Stimulated activated naive B cell treated with anti-CD40 and anti-IgM and Interleukin-4, amounts not matched to agents 10 μg/mL and 1 μg/mL and 100 μg/mL, for 72 hours (primary cell): ENCODE data around the gene FAM216A.
"Not testable (repeated sequence)": the region's sequence is repeated elsewhere in the genome, so short reads cannot be mapped to it uniquely, and the experiment has no call there.

Source experiments
- ATAC-seq, 2 donors: fragments of 150-1000 bp; cut with Tn5 transposase; replicated peaks; 2 replicates each; pipeline ENCODE4 v1.10.0; 2021; ENCODE audit warnings: moderate library complexity in 1 of 2
- DNase-seq: peaks from one replicate; pipeline ENCODE4 v3.0.0; 2021
- H3K27ac Mint-ChIP-seq: one replicate; pipeline ENCODE4 v1.8.0; 2022; ENCODE audit warnings: mild to moderate bottlenecking, mixed read lengths
- H3K27me3 Mint-ChIP-seq, 2 donors: one replicate each; pipeline ENCODE4 v1.8.0; 2022; ENCODE audit warnings: mixed read lengths in 2 of 2
- H3K36me3 Mint-ChIP-seq, 2 donors: one replicate each; pipeline ENCODE4 v1.8.0; 2022; ENCODE audit warnings: mixed read lengths in 2 of 2, mild to moderate bottlenecking in 1 of 2
- H3K4me1 Mint-ChIP-seq, 2 donors: one replicate each; pipeline ENCODE4 v1.8.0; 2022; ENCODE audit warnings: mixed read lengths in 2 of 2, mild to moderate bottlenecking in 1 of 2
- H3K4me3 Mint-ChIP-seq, 2 donors: one replicate each; pipeline ENCODE4 v1.8.0; 2022; ENCODE audit warnings: mild to moderate bottlenecking in 2 of 2, mixed read lengths in 2 of 2, moderate library complexity in 1 of 2
- H3K9me3 Mint-ChIP-seq, 2 donors: one replicate each; pipeline ENCODE4 v1.8.0; 2022; ENCODE audit warnings: mixed read lengths in 2 of 2, mild to moderate bottlenecking in 1 of 2

Gene FAM216A

DNA sequence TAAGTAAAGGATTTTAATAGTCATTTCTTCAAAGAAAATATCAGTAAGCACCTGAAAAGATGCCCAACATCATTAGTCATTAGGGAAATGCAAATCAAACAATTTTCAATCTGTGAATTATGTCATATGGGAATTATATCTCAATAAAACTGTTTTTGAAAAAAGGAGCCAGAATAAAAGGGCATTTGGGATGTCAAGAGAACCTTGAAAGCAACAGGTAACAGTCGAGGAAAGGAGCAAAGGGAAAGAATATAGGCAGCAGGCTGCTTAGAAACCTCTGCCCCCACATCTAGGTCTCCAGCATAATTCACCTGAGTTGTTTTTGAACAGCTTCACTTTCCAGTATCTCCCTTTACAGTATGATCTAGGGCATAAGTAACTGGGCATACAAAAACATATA is 45.7 kb downstream of the FAM216A start:
- no peak overlapping the region for H3K4me3 Mint-ChIP-seq
- no peaks in the 10 kb centered on the region for H3K27me3 Mint-ChIP-seq
- H3K27ac Mint-ChIP-seq: no peak overlapping the region
- DNase-seq (no peak), ATAC-seq (no peak)
- no peaks in the 10 kb centered on the region for H3K9me3 Mint-ChIP-seq
- H3K36me3 Mint-ChIP-seq: no peaks in the 10 kb centered on the region
- H3K4me1 Mint-ChIP-seq: no peaks in the 10 kb centered on the region

- Mint-ChIP-seq H3K9me3 (no peaks in the 10 kb centered on the region), H3K36me3 (no peaks in the 10 kb centered on the region), H3K4me3 (no peak overlapping the region), H3K4me1 (no peaks in the 10 kb centered on the region), H3K27ac (no peak overlapping the region), H3K27me3 (no peaks in the 10 kb centered on the region)
- DNase-seq (no peak), ATAC-seq (no peak)
Observed at GRCh38 chr12:110516995-110517394, 48.4 kb downstream of the FAM216A start.

DNA sequence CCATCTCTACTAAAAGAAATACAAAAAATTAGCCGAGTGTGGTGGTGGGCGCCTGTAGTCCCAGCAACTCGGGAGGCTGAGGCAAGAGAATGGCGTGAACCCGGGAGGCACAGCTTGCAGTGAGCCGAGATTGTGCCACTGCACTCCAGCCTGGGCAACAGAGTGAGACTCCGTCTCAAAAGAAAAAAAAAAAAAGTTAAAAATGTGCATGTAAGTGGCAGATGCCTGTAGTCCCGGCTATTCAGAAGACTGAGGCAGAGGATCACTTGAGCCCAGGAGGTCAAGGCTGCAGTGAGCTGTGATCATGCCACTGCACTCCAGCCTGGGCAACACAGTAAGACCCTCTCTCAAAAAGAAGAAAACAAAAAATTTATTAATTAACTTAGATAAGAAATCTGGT is 49.4 kb downstream of the FAM216A start:
- not testable (repeated sequence) for ATAC-seq, H3K36me3 Mint-ChIP-seq, H3K4me1 Mint-ChIP-seq, DNase-seq, H3K4me3 Mint-ChIP-seq, H3K9me3 Mint-ChIP-seq, H3K27me3 Mint-ChIP-seq, H3K27ac Mint-ChIP-seq

GRCh38 chr12:110520876-110521712 is 52.4 kb downstream of the FAM216A start:
- not testable (repeated sequence) for H3K27me3 Mint-ChIP-seq, H3K4me1 Mint-ChIP-seq, H3K9me3 Mint-ChIP-seq, H3K36me3 Mint-ChIP-seq, ATAC-seq, H3K4me3 Mint-ChIP-seq, DNase-seq, H3K27ac Mint-ChIP-seq

GRCh38 chr12:110528277-110528839 is 59.7 kb downstream of the FAM216A start:
- ATAC-seq (peak in 1 of 2 donors; percentile 8), DNase-seq (no peak)
- no peak overlapping the region for H3K4me3 Mint-ChIP-seq
- H3K36me3 Mint-ChIP-seq: peaks cover 17 to 39% of the 10 kb centered on the region in 2 donors
- no peaks in the 10 kb centered on the region for H3K27me3 Mint-ChIP-seq
- no peaks in the 10 kb centered on the region for H3K9me3 Mint-ChIP-seq
- H3K4me1 Mint-ChIP-seq: peaks cover 16 to 26% of the 10 kb centered on the region in 2 donors
- H3K27ac Mint-ChIP-seq: peak overlapping the region; percentile 91

DNA sequence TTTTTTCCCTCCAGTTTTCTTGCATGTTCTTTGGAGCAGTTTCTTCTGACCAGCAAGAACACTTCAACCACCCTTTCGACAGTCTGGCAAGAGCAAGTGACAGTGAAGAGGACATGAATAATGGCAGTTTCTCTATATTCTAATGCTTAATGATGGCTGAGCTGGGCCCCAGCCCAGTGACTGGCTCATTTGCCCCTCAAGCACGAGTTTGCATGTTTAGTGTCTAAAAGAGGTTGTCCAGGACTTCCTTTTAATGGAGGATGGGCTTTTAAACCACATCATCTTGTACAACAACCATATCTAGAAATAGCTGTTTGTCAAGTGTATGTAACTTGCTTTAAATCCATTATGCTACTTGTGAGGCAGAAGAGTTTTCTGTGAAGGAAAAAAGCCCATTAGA is 61.9 kb downstream of the FAM216A start:
- no peak for DNase-seq
- Mint-ChIP-seq H3K4me1 (peaks cover 16 to 26% of the 10 kb centered on the region in 2 donors), H3K4me3 (no peak overlapping the region), H3K27ac (no peak overlapping the region), H3K27me3 (no peaks in the 10 kb centered on the region), H3K9me3 (no peaks in the 10 kb centered on the region), H3K36me3 (peaks cover 17 to 50% of the 10 kb centered on the region in 2 donors)
- ATAC-seq: no peak

DNA sequence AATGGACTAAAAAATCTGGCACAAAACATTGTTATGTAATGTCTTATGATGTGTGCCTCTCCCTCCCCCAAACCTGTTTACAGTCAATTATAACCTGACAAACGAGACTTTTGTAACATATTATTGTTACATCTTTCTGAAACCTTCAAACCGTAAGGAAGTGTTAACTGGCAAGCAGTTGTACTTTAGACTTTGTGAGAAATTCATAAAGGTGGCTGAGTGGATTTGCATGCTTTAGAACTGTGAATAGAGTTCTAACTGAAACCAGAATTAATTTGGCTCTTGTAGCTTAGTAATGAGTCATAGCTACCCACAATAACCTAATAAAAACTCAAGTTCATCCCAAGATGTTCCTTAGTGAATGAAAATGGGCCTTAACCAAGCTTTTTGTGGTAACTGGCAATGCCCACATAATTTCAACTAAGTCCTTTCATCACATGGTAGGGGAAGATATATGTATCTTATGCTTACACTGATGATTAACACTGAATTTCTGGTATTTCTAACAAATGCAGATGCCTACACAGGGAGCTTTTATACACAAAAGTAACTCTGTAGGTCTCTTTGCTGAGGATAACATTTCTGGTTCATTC is 63.2 kb downstream of the FAM216A start:
- ATAC-seq: peak; percentile 72 to 77

DNA sequence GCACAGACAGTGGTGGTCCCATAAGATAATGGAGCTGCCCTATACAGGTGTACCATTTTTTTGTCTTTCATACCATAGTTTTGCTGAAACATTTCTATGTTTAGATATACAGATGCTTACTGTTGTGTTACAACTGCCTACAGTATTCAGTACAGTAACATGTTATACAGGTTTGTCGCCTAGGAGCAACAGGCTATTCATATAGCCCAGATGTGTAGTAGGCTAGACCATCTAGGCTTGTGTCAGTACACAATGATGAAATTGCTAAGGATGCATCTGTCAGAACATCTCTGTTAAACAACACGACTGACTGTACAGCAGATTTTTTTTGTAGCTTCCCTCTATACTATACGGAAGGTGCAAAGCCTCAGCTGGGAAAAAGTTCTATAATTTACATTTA is 64.0 kb downstream of the FAM216A start:
- no peak for DNase-seq
- Mint-ChIP-seq H3K4me1 (peaks cover 18 to 26% of the 10 kb centered on the region in 2 donors), H3K36me3 (peaks cover 28 to 59% of the 10 kb centered on the region in 2 donors), H3K27ac (no peak overlapping the region), H3K4me3 (no peak overlapping the region), H3K9me3 (no peaks in the 10 kb centered on the region), H3K27me3 (no peaks in the 10 kb centered on the region)
- ATAC-seq: no peak

More for the DNA sequence above, 63.2 kb downstream of the FAM216A start:
- peaks cover 18 to 26% of the 10 kb centered on the region in 2 donors for H3K4me1 Mint-ChIP-seq
- no peak overlapping the region for H3K4me3 Mint-ChIP-seq
- no peak for DNase-seq
- H3K36me3 Mint-ChIP-seq: peaks cover 24 to 57% of the 10 kb centered on the region in 2 donors
- peak overlapping the region; percentile 67 for H3K27ac Mint-ChIP-seq
- H3K9me3 Mint-ChIP-seq: no peaks in the 10 kb centered on the region
- H3K27me3 Mint-ChIP-seq: no peaks in the 10 kb centered on the region

DNA sequence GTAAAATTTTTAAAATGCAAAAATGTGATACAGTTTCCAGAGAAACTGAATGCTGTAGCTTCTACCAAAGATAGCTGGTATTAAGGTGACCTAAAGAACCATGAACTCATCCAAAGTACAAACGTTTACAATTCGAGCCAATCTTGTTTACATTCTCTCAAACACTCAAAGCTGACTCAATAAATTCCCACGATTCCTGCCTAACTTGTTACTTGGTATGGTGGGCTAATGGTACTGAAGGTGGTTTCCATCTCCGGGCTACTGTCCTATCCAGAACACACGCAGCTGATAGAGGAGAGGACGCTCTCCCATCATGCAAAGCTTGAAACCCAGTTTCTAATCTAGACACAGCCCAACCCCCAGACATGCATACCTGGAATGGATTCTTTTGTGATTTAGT is 65.0 kb downstream of the FAM216A start:
- H3K27me3 Mint-ChIP-seq: no peaks in the 10 kb centered on the region
- peaks cover 32 to 57% of the 10 kb centered on the region in 2 donors for H3K36me3 Mint-ChIP-seq
- ATAC-seq: no peak
- H3K4me3 Mint-ChIP-seq: no peak overlapping the region
- H3K27ac Mint-ChIP-seq: no peak overlapping the region
- DNase-seq: no peak
- H3K9me3 Mint-ChIP-seq: no peaks in the 10 kb centered on the region
- H3K4me1 Mint-ChIP-seq: peaks cover 21 to 32% of the 10 kb centered on the region in 2 donors

DNA sequence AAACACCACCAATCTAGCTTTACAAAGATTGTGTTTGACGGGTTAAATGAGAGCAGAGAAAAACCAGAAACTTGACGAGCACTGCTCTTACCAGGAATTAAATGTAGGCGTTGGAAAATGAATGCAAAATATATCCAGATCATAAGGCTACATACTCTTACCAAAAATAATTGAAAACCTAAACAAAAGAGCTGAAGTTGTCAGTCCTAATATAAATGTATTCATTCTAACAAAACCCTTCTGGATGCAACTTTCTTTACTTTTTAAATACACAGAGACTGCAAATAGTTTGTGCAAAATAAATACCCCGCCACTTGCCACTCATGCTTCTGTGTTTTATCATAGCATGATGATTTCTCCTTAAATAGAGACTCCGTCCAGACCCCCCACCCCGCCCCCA is 66.2 kb downstream of the FAM216A start:
- Mint-ChIP-seq H3K27ac (no peak overlapping the region), H3K4me3 (no peak overlapping the region), H3K9me3 (no peaks in the 10 kb centered on the region), H3K4me1 (peaks cover 20 to 33% of the 10 kb centered on the region in 2 donors), H3K36me3 (peaks cover 31 to 56% of the 10 kb centered on the region in 2 donors), H3K27me3 (no peaks in the 10 kb centered on the region)
- no peak for ATAC-seq
- DNase-seq: no peak

DNA sequence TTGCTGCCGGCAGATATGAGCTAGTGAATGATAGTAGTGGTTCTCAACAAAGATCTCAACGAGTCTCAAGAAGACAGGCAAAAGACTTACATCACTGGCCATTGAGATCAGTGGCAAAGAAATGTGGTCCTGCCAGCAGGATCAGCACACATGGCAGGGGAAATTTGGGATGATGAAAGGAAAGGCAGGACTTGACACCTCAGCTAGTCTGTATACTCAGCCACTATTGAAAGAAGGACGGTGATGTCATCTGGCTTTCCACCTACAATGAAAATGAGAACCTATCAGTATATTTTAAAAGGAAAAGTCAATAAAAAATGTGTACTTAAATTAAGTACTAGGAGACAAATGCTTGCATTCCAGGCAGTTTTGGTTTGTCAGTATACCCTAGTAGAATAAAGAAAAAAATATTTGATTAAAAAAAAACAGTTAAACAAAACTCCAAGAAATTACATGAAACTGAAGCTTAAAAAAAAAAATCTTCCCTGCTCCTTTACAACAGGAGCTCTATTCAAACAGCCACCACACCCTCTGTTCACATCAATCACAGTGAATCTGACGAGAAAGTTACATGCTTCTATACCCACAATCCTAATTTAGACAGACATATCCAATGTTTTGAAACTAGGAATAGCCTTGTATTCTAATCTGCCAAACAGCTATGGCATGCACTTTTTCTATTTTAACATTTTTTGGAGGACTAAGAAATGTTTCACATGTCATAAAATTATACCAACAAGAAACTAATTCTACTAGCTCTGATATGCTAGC is 68.4 kb downstream of the FAM216A start:
- Mint-ChIP-seq H3K4me3 (no peak overlapping the region), H3K27me3 (no peaks in the 10 kb centered on the region), H3K36me3 (peaks cover 28 to 48% of the 10 kb centered on the region in 2 donors), H3K4me1 (peaks cover 12 to 22% of the 10 kb centered on the region in 2 donors), H3K9me3 (no peaks in the 10 kb centered on the region), H3K27ac (peak overlapping the region; percentile 70)
- no peak for DNase-seq
- ATAC-seq: no peak

- Mint-ChIP-seq H3K27ac (peak overlapping the region; percentile 9), H3K4me1 (peaks cover 10 to 16% of the 10 kb centered on the region in 2 donors), H3K9me3 (no peaks in the 10 kb centered on the region), H3K36me3 (peaks cover 32 to 55% of the 10 kb centered on the region in 2 donors), H3K4me3 (no peak overlapping the region), H3K27me3 (no peaks in the 10 kb centered on the region)
- ATAC-seq (no peak), DNase-seq (no peak)
Observed at GRCh38 chr12:110537605-110538409, 69.2 kb downstream of the FAM216A start.

GRCh38 chr12:110538869-110539622 is 70.4 kb downstream of the FAM216A start:
- peaks cover 19 to 25% of the 10 kb centered on the region in 2 donors for H3K4me1 Mint-ChIP-seq
- H3K36me3 Mint-ChIP-seq: peaks cover 41 to 60% of the 10 kb centered on the region in 2 donors
- H3K4me3 Mint-ChIP-seq: no peak overlapping the region
- DNase-seq: no peak
- no peaks in the 10 kb centered on the region for H3K9me3 Mint-ChIP-seq
- H3K27me3 Mint-ChIP-seq: no peaks in the 10 kb centered on the region
- H3K27ac Mint-ChIP-seq: peak overlapping the region; percentile 65
- no peak for ATAC-seq
